Caki2 (cell line): ENCODE results near the gene PDE4B. TPM values are rescaled to one million over a fixed set of nuclear protein-coding genes. Genes with fewer than 3 reads are reported as not detected.

Experiments used
- DNase-seq: peaks from one replicate; pipeline ENCODE4 v3.0.0-alpha.2; 2015; ENCODE audit warnings: low read depth
- in situ Hi-C: cut with HindIII; loops from 2 replicates; pipeline ENCODE4 v1.10.0; 2016; ENCODE audit warnings: low sequenced_read_pairs, low pct_unique_long_range_greater_than_20kb, mixed read lengths
- total RNA-seq: library from RNA; depleted of rRNA; stranded (reverse); fragments of >200 nt; shearing (Covaris generic); gene quantifications from 2 replicates; pipeline ENCODE4 v1.2.3, GENCODE V29; 2014; ENCODE audit warnings: low replicate concordance

PDE4B gene
- total RNA-seq, 1 experiment from 2014 or later: not detected

- no peak for DNase-seq
- in situ Hi-C loops: no loop called here
These were observed 131.8 kb downstream of the PDE4B start for GRCh38 chr1:65924471-65924870.

GRCh38 chr1:65938506-65938905 is 145.8 kb downstream of the PDE4B start:
- in situ Hi-C loops: no loop called here
- no peak for DNase-seq

- no peak for DNase-seq
- in situ Hi-C loops: no loop called here
These were observed 146.5 kb downstream of the PDE4B start for GRCh38 chr1:65939191-65939590.

- DNase-seq: no peak
- in situ Hi-C loops: no loop called here
These were observed 146.9 kb downstream of the PDE4B start for GRCh38 chr1:65939636-65940035.

- in situ Hi-C loops: no loop called here
- DNase-seq: no peak
These were observed 147.4 kb downstream of the PDE4B start for GRCh38 chr1:65940126-65940525.

GRCh38 chr1:65942476-65942875 is 149.8 kb downstream of the PDE4B start:
- in situ Hi-C loops: no loop called here
- no peak for DNase-seq

GRCh38 chr1:65946376-65946775 is 153.7 kb downstream of the PDE4B start:
- in situ Hi-C loops: no loop called here

GRCh38 chr1:65946960-65947359 is 154.3 kb downstream of the PDE4B start:
- in situ Hi-C loops: no loop called here
- DNase-seq: no peak

More at GRCh38 chr1:65946376-65946775, 153.7 kb downstream of the PDE4B start:
- no peak for DNase-seq

GRCh38 chr1:65948609-65949229 is 156.0 kb downstream of the PDE4B start:
- in situ Hi-C loops: no loop called here
- DNase-seq: peak; percentile 23

- in situ Hi-C loops: no loop called here
- peak; percentile 3 for DNase-seq
These were observed 156.5 kb downstream of the PDE4B start for GRCh38 chr1:65949230-65949626.

GRCh38 chr1:65949933-65950332 is 157.2 kb downstream of the PDE4B start:
- in situ Hi-C loops: no loop called here

GRCh38 chr1:65952696-65953095 is 160.0 kb downstream of the PDE4B start:
- no peak for DNase-seq
- in situ Hi-C loops: no loop called here

More at GRCh38 chr1:65949933-65950332, 157.2 kb downstream of the PDE4B start:
- no peak for DNase-seq

GRCh38 chr1:65953170-65953569 is 160.5 kb downstream of the PDE4B start:
- in situ Hi-C loops: no loop called here

GRCh38 chr1:65955071-65955470 is 162.4 kb downstream of the PDE4B start:
- no peak for DNase-seq
- in situ Hi-C loops: no loop called here

More at GRCh38 chr1:65953170-65953569, 160.5 kb downstream of the PDE4B start:
- DNase-seq: no peak

- in situ Hi-C loops: no loop called here
- DNase-seq: no peak
These were observed 162.8 kb downstream of the PDE4B start for GRCh38 chr1:65955503-65955902.

- peak; percentile 49 for DNase-seq
- in situ Hi-C loops: no loop called here
These were observed 166.1 kb downstream of the PDE4B start for GRCh38 chr1:65958561-65959350.

- in situ Hi-C loops: no loop called here
- DNase-seq: no peak
These were observed 167.3 kb downstream of the PDE4B start for GRCh38 chr1:65959896-65960567.

GRCh38 chr1:65963156-65963888 is 170.6 kb downstream of the PDE4B start:
- no peak for DNase-seq
- in situ Hi-C loops: no loop called here

GRCh38 chr1:65964123-65964522 is 171.4 kb downstream of the PDE4B start:
- in situ Hi-C loops: no loop called here
- DNase-seq: no peak
